BLaER1 treated with 17β-estradiol and CSF1 and Interleukin-3, amounts not matched to agents 10 nM and 100 nM (cell line): ENCODE measurements around the gene SETD3.

Experiments used
- H3K27ac ChIP-seq, 11 experiments: shearing (Covaris generic); formaldehyde crosslinking; 2 replicates each; pipeline ENCODE4 v1.8.1; 2022
- H3K27me3 ChIP-seq, 11 experiments: shearing (Covaris generic); formaldehyde crosslinking; 2 replicates each; pipeline ENCODE4 v1.8.1; 2022
- H3K36me3 ChIP-seq, 11 experiments: shearing (Covaris generic); formaldehyde crosslinking; 2 replicates each; pipeline ENCODE4 v1.8.1; 2022
- H3K4me1 ChIP-seq, 10 experiments: shearing (Covaris generic); formaldehyde crosslinking; 2 replicates each; pipeline ENCODE4 v1.8.1; 2022
- H3K4me2 ChIP-seq, 11 experiments: shearing (Covaris generic); formaldehyde crosslinking; 2 replicates each; pipeline ENCODE4 v1.8.1; 2022
- H3K4me3 ChIP-seq, 10 experiments: shearing (Covaris generic); formaldehyde crosslinking; 2 replicates each; pipeline ENCODE4 v1.8.1; 2022
- H3K9ac ChIP-seq, 11 experiments: shearing (Covaris generic); formaldehyde crosslinking; 2 replicates each; pipeline ENCODE4 v1.8.1; 2022
- H3K9me3 ChIP-seq, 11 experiments: shearing (Covaris generic); formaldehyde crosslinking; replicated peaks in 1 of 11; 2 replicates each; pipeline ENCODE4 v1.8.1; 2022
- H4K20me1 ChIP-seq, 11 experiments: shearing (Covaris generic); formaldehyde crosslinking; 2 replicates each; pipeline ENCODE4 v1.8.1; 2022
- Cebpa-rat ChIP-seq, 11 experiments: shearing (Covaris generic); IDR thresholded peaks; 2 replicates each; pipeline ENCODE4 v1.8.1; 2022

SETD3 gene

GRCh38 chr14:99380402-99380801 lies 100.3 kb downstream of the SETD3 start:
- Histone ChIP-seq H3K4me3 (no peak overlapping the region), H3K4me1 (peaks cover 18 to 45% (median 39%) of the 10 kb centered on the region in 10 experiments), H3K27me3 (no peaks in the 10 kb centered on the region), H3K9ac (peak overlapping the region in 1 of 11 experiments; percentile 22; a peak in 1 of 22 replicates), H3K4me2 (peak overlapping the region; percentile 54 to 74 (median 69)), H3K27ac (no peak overlapping the region), H4K20me1 (0 out of 22 replicates have a peak, but pooled peaks cover 0 to 5% (median 0%) of the 10 kb centered on the region in 11 experiments), H3K9me3 (peaks cover 0 to under 1% (median 0%) of the 10 kb centered on the region in 11 experiments; a peak in 1 of 22 replicates), H3K36me3 (no peaks in the 10 kb centered on the region)
- no peak for TF ChIP-seq Cebpa-rat (IDR thresholded peaks at IDR 0.05)

GRCh38 chr14:99378782-99379214 lies 101.9 kb downstream of the SETD3 start:
- Histone ChIP-seq H3K9me3 (no peaks in the 10 kb centered on the region), H3K4me3 (no peak overlapping the region), H3K4me2 (peak overlapping the region; percentile 29 to 74 (median 55)), H3K9ac (no peak overlapping the region; a peak in 1 of 22 replicates), H3K27ac (no peak overlapping the region), H4K20me1 (0 out of 22 replicates have a peak, but pooled peaks cover 0 to 5% (median 0%) of the 10 kb centered on the region in 11 experiments), H3K36me3 (no peaks in the 10 kb centered on the region), H3K27me3 (no peaks in the 10 kb centered on the region), H3K4me1 (peaks cover 18 to 45% (median 39%) of the 10 kb centered on the region in 10 experiments)
- no peak for TF ChIP-seq Cebpa-rat (IDR thresholded peaks at IDR 0.05)

GRCh38 chr14:99377951-99378350 lies 102.7 kb downstream of the SETD3 start:
- Histone ChIP-seq H3K27ac (no peak overlapping the region), H3K4me3 (no peak overlapping the region), H3K4me2 (0 out of 22 replicates have a peak overlapping the region, but pooled peaks of 1 of the 11 experiments have one; percentile 60), H3K4me1 (peaks cover 18 to 43% (median 38%) of the 10 kb centered on the region in 10 experiments), H4K20me1 (0 out of 22 replicates have a peak, but pooled peaks cover 0 to 5% (median 0%) of the 10 kb centered on the region in 11 experiments), H3K9me3 (no peaks in the 10 kb centered on the region), H3K36me3 (no peaks in the 10 kb centered on the region), H3K27me3 (no peaks in the 10 kb centered on the region), H3K9ac (no peak overlapping the region)
- TF ChIP-seq Cebpa-rat (IDR thresholded peaks at IDR 0.05) = no peak

GRCh38 chr14:99374964-99375363 lies 105.7 kb downstream of the SETD3 start:
- H4K20me1 ChIP-seq = no peaks in the 10 kb centered on the region
- H3K27me3 ChIP-seq = no peaks in the 10 kb centered on the region
- no peaks in the 10 kb centered on the region for H3K36me3 ChIP-seq
- TF ChIP-seq Cebpa-rat (IDR thresholded peaks at IDR 0.05) = no peak
- 0 out of 22 replicates have a peak, but pooled peaks cover 0 to 5% (median 0%) of the 10 kb centered on the region in 11 experiments for H3K9me3 ChIP-seq
- H3K9ac ChIP-seq = no peak overlapping the region
- H3K27ac ChIP-seq = no peak overlapping the region
- H3K4me3 ChIP-seq = no peak overlapping the region
- H3K4me2 ChIP-seq = no peak overlapping the region
- peaks cover 10 to 20% (median 17%) of the 10 kb centered on the region in 10 experiments for H3K4me1 ChIP-seq

- no peaks in the 10 kb centered on the region for H3K27me3 ChIP-seq
- peak overlapping the region in 4 of 11 experiments; percentile 2 to 20 (median 8); a peak in 4 of 22 replicates for H3K4me2 ChIP-seq
- TF ChIP-seq Cebpa-rat (IDR thresholded peaks at IDR 0.05) = no peak
- H3K27ac ChIP-seq = no peak overlapping the region
- no peaks in the 10 kb centered on the region for H4K20me1 ChIP-seq
- H3K9me3 ChIP-seq = 0 out of 22 replicates have a peak, but pooled peaks cover 0 to under 1% (median 0%) of the 10 kb centered on the region in 11 experiments
- H3K4me1 ChIP-seq = peaks cover 0 to 10% (median 4%) of the 10 kb centered on the region in 10 experiments; a peak in 7 of 20 replicates
- H3K9ac ChIP-seq = no peak overlapping the region
- no peak overlapping the region for H3K4me3 ChIP-seq
- no peaks in the 10 kb centered on the region for H3K36me3 ChIP-seq
These were observed 116.9 kb downstream of the SETD3 start for GRCh38 chr14:99363616-99364290.

- no peak for TF ChIP-seq Cebpa-rat (IDR thresholded peaks at IDR 0.05)
- H3K27me3 ChIP-seq = no peaks in the 10 kb centered on the region
- no peak overlapping the region for H3K4me3 ChIP-seq
- H3K9ac ChIP-seq = no peak overlapping the region
- no peak overlapping the region for H3K4me2 ChIP-seq
- peaks cover 0 to 10% (median 4%) of the 10 kb centered on the region in 10 experiments; a peak in 7 of 20 replicates for H3K4me1 ChIP-seq
- H4K20me1 ChIP-seq = no peaks in the 10 kb centered on the region
- H3K27ac ChIP-seq = no peak overlapping the region
- no peaks in the 10 kb centered on the region for H3K36me3 ChIP-seq
- H3K9me3 ChIP-seq = no peaks in the 10 kb centered on the region
These were observed 117.6 kb downstream of the SETD3 start for GRCh38 chr14:99363051-99363450.

- no peak for TF ChIP-seq Cebpa-rat (IDR thresholded peaks at IDR 0.05)
- H4K20me1 ChIP-seq = no peaks in the 10 kb centered on the region
- H3K4me2 ChIP-seq = no peak overlapping the region
- no peaks in the 10 kb centered on the region for H3K27me3 ChIP-seq
- no peaks in the 10 kb centered on the region for H3K36me3 ChIP-seq
- no peak overlapping the region for H3K27ac ChIP-seq
- H3K4me1 ChIP-seq = peaks cover 0 to 10% (median 4%) of the 10 kb centered on the region in 10 experiments; a peak in 7 of 20 replicates
- no peaks in the 10 kb centered on the region for H3K9me3 ChIP-seq
- no peak overlapping the region for H3K9ac ChIP-seq
- no peak overlapping the region for H3K4me3 ChIP-seq
These were observed 119.0 kb downstream of the SETD3 start for GRCh38 chr14:99361596-99362215.

GRCh38 chr14:99360774-99361595 lies 119.7 kb downstream of the SETD3 start:
- Histone ChIP-seq H3K4me2 (no peak overlapping the region), H3K4me3 (no peak overlapping the region)
- TF ChIP-seq Cebpa-rat (IDR thresholded peaks at IDR 0.05) = no peak

More at GRCh38 chr14:99360774-99361595, 119.7 kb downstream of the SETD3 start:
- Histone ChIP-seq H3K27ac (no peak overlapping the region), H3K27me3 (no peaks in the 10 kb centered on the region), H4K20me1 (no peaks in the 10 kb centered on the region), H3K4me1 (peaks cover 0 to 10% (median 4%) of the 10 kb centered on the region in 10 experiments; a peak in 7 of 20 replicates), H3K9me3 (no peaks in the 10 kb centered on the region), H3K36me3 (no peaks in the 10 kb centered on the region), H3K9ac (no peak overlapping the region)
